ENCODE results near the gene COMMD3. TPM values are rescaled to one million over a fixed set of nuclear protein-coding genes. Genes with fewer than 3 reads are reported as not detected.

Gene COMMD3
- total RNA-seq, result 74.3 and 78.0 TPM in 2 replicates
- total RNA-seq (2013), result 97.6 TPM
- polyA plus RNA-seq, result 46.0 and 53.5 TPM in 2 replicates
- 9.0 and 19.1 TPM in 2 replicates for polyA minus RNA-seq

GRCh38 chr10:22316286-22317075 lies at the start of gene COMMD3:
Gene COMMD3, plus strand, starts transcription at chr10:22316388. Its CDS starts 30 bp downstream, at chr10:22316418.
- H3K36me3 ChIP-seq (replicated peaks in 1 of 2; ENCODE audit: control extremely low read depth in 1 of 2, control insufficient read depth in 1 of 2, extremely low read depth in 1 of 2, insufficient read depth in 2 of 2, low read length in 1 of 2), result no peaks in the 10 kb centered on the region
- no peaks in the 10 kb centered on the region for H4K20me1 ChIP-seq (ENCODE audit: control insufficient read depth, insufficient read depth, low read length, poor library complexity, severe bottlenecking)
- peak within 1 kb of the TSS; percentile 79 for H2AFZ ChIP-seq (ENCODE audit: insufficient read depth, low read depth, low read length, poor library complexity, severe bottlenecking)
- peak within 1 kb of the TSS; percentile 88 to 92 for H3K27ac ChIP-seq (ENCODE audit: low read length in 2 of 2)
- H3K27me3 Mint-ChIP-seq, result no peaks in the 10 kb centered on the region
- H3K4me3 ChIP-seq (ENCODE audit: control extremely low read depth in 1 of 5, extremely low read depth in 1 of 5, insufficient read depth in 1 of 5, low read depth in 2 of 5, low read length in 4 of 5), result peak within 1 kb of the TSS; percentile 65 to 90 (median 84)
- H3K4me1 ChIP-seq (ENCODE audit: control insufficient read depth in 2 of 2, insufficient read depth in 2 of 2, low read length in 2 of 2), result peaks cover 21 to 34% of the 10 kb centered on the region in 2 donors
- H3K79me2 ChIP-seq (ENCODE audit: control insufficient read depth, insufficient read depth, low read length), result peaks cover 20% of the 10 kb centered on the region
- peak within 1 kb of the TSS; percentile 97 for H3K4me3 Mint-ChIP-seq
- H3K9ac ChIP-seq (ENCODE audit: low read length), result peak within 1 kb of the TSS; percentile 90
- peak within 1 kb of the TSS; percentile 85 for H3K4me2 ChIP-seq (replicated peaks; ENCODE audit: low read depth, low read length, poor library complexity, severe bottlenecking)
- DNase-seq (peak; percentile 95), ATAC-seq (ENCODE audit: low read depth) (peak; percentile 56)
- ChIA-PET CTCF (interaction anchor here (0.6 to 4.1 kb wide), 10 partner anchors 10 to 780 kb away, joined by 3 to 34 read pairs (median 5); no protein-coding TSS in a partner anchor), POLR2A (interaction anchor here (0.5 to 4.7 kb wide), 15 partner anchors 8 to 790 kb away, joined by 3 to 27 read pairs (median 6); partner anchors contain the start of gene DNAJC1)
- WGBS (ENCODE audit: insufficient coverage), result under 1% methylated on average over 60 of the region's 63 CpGs
- H3K27ac Mint-ChIP-seq, result peak within 1 kb of the TSS; percentile 98
- TF ChIP-seq CTCF (IDR thresholded peaks at IDR 0.05) (no peak), EZH2 (IDR thresholded peaks at IDR 0.05; ENCODE audit: borderline replicate concordance, insufficient read depth, low read depth, low read length, poor library complexity, severe bottlenecking) (no peak)
- peaks cover 36% of the 10 kb centered on the region for H3K4me1 Mint-ChIP-seq
- H3K9me3 ChIP-seq (ENCODE audit: control extremely low read depth in 1 of 3, control insufficient read depth in 2 of 3, insufficient read depth in 1 of 3, low read length in 2 of 3), result no peaks in the 10 kb centered on the region
- intact Hi-C loops (cut with micrococcal nuclease), result loop anchor here (1.0 to 5.0 kb wide), 6 partner anchors 24 to 396 kb away; partner anchors contain the start of gene PIP4K2A
- no peaks in the 10 kb centered on the region for H3K27me3 ChIP-seq (replicated peaks in 1 of 4; ENCODE audit: control extremely low read depth in 1 of 4, control insufficient read depth in 3 of 4, insufficient read depth in 4 of 4, low read length in 3 of 4)
- H3K9me3 Mint-ChIP-seq (ENCODE audit: insufficient read depth), result no peaks in the 10 kb centered on the region

- Mint-ChIP-seq H3K27ac (no peak overlapping the region), H3K27me3 (peaks cover 38% of the 10 kb centered on the region), H3K4me1 (no peaks in the 10 kb centered on the region), H3K9me3 (ENCODE audit: insufficient read depth) (no peaks in the 10 kb centered on the region), H3K4me3 (no peak overlapping the region)
- H3K4me3 ChIP-seq (ENCODE audit: control extremely low read depth in 1 of 5, extremely low read depth in 1 of 5, insufficient read depth in 1 of 5, low read depth in 2 of 5, low read length in 4 of 5), result no peak overlapping the region
- no peak overlapping the region for H3K27ac ChIP-seq (ENCODE audit: low read length in 2 of 2)
- no peaks in the 10 kb centered on the region for H3K79me2 ChIP-seq (ENCODE audit: control insufficient read depth, insufficient read depth, low read length)
- DNase-seq, result no peak
- intact Hi-C loops (cut with micrococcal nuclease), result no loop called here
- no peak overlapping the region for H3K4me2 ChIP-seq (replicated peaks; ENCODE audit: low read depth, low read length, poor library complexity, severe bottlenecking)
- no peak overlapping the region for H3K9ac ChIP-seq (ENCODE audit: low read length)
- ChIA-PET POLR2A (no interaction called here), CTCF (no interaction called here)
- no CpG with 5 or more reads among the region's 2 CpGs for WGBS (ENCODE audit: insufficient coverage)
- H3K4me1 ChIP-seq (ENCODE audit: control insufficient read depth in 2 of 2, insufficient read depth in 2 of 2, low read length in 2 of 2), result no peaks in the 10 kb centered on the region
- no peak for TF ChIP-seq CTCF (IDR thresholded peaks at IDR 0.05)
- TF ChIP-seq EZH2 (IDR thresholded peaks at IDR 0.05; ENCODE audit: borderline replicate concordance, insufficient read depth, low read depth, low read length, poor library complexity, severe bottlenecking), result no peak
- no peaks in the 10 kb centered on the region for H4K20me1 ChIP-seq (ENCODE audit: control insufficient read depth, insufficient read depth, low read length, poor library complexity, severe bottlenecking)
- H3K36me3 ChIP-seq (replicated peaks in 1 of 2; ENCODE audit: control extremely low read depth in 1 of 2, control insufficient read depth in 1 of 2, extremely low read depth in 1 of 2, insufficient read depth in 2 of 2, low read length in 1 of 2), result no peaks in the 10 kb centered on the region
- no peak for ATAC-seq (ENCODE audit: low read depth)
- no peaks in the 10 kb centered on the region for H3K9me3 ChIP-seq (ENCODE audit: control extremely low read depth in 1 of 3, control insufficient read depth in 2 of 3, insufficient read depth in 1 of 3, low read length in 2 of 3)
- H3K27me3 ChIP-seq (replicated peaks in 1 of 4; ENCODE audit: control extremely low read depth in 1 of 4, control insufficient read depth in 3 of 4, insufficient read depth in 4 of 4, low read length in 3 of 4), result peaks cover 0 to 12% (median 10%) of the 10 kb centered on the region in 4 experiments
- H2AFZ ChIP-seq (ENCODE audit: insufficient read depth, low read depth, low read length, poor library complexity, severe bottlenecking), result no peak overlapping the region
These were observed 47.7 kb upstream of the COMMD3 start for GRCh38 chr10:22268503-22268902.

Measured in B cell (primary cell).